Keratinocyte (primary cell): ENCODE data around the gene PIGM. TPM values are rescaled to one million over a fixed set of nuclear protein-coding genes. Genes with fewer than 3 reads are reported as not detected.

Source experiments
- DNase-seq: peaks from one replicate; pipeline ENCODE4 v3.0.0-alpha.2; 2011; ENCODE audit warnings: low read depth, missing footprints, low spot score
- FAIRE-seq: peaks from 2 replicates; lab custom pipeline; 2011; peaks lifted over from hg19 to GRCh38; lab: Jason Lieb, UNC
- H2AFZ ChIP-seq: 2 replicates; pipeline ENCODE4 v1.6.0; 2012; ENCODE audit warnings: low read length, control low read depth, inconsistent platforms; ENCODE audit not compliant: control insufficient read depth
- H3K27ac ChIP-seq: 2 replicates; pipeline ENCODE4 v1.5.1; 2011; ENCODE audit warnings: low read length; ENCODE audit not compliant: control insufficient read depth, insufficient read depth
- H3K27me3 ChIP-seq: 3 replicates; pipeline ENCODE4 v1.6.0; 2011; ENCODE audit warnings: low read length; ENCODE audit not compliant: control insufficient read depth, insufficient read depth; ENCODE audit errors: extremely low read depth
- H3K36me3 ChIP-seq, 2 experiments: 2 replicates in 1 of 2; 3 replicates in 1 of 2; pipeline ENCODE4 v1.5.1; 2011; ENCODE audit warnings: low read length in 2 of 2, mild to moderate bottlenecking in 1 of 2; ENCODE audit not compliant: control insufficient read depth in 2 of 2, insufficient read depth in 2 of 2; ENCODE audit errors: extremely low read depth in 1 of 2
- H3K4me1 ChIP-seq: 3 replicates; pipeline ENCODE4 v1.5.1; 2011; ENCODE audit warnings: low read length; ENCODE audit not compliant: control insufficient read depth, insufficient read depth; ENCODE audit errors: extremely low read depth
- H3K4me2 ChIP-seq: 3 replicates; pipeline ENCODE4 v1.6.0; 2011; ENCODE audit warnings: low read depth, low read length; ENCODE audit not compliant: control insufficient read depth, insufficient read depth; ENCODE audit errors: extremely low read depth
- H3K4me3 ChIP-seq, 3 experiments: fragments of 200-600 bp in 1 of 3; sonication (generic) in 1 of 3; 2 replicates in 2 of 3; 3 replicates in 1 of 3; pipeline ENCODE4 v1.5.1; 2011 to 2016; ENCODE audit warnings: low read length in 3 of 3, mild to moderate bottlenecking in 3 of 3, control low read depth in 2 of 3, inconsistent platforms in 1 of 3, low read depth in 1 of 3, mixed read lengths in 1 of 3, mixed run types in 1 of 3, moderate library complexity in 1 of 3; ENCODE audit not compliant: control insufficient read depth in 2 of 3, insufficient read depth in 2 of 3; ENCODE audit errors: extremely low read depth in 1 of 3
- H3K79me2 ChIP-seq: 2 replicates; pipeline ENCODE4 v1.6.0; 2012; ENCODE audit warnings: low read length; ENCODE audit not compliant: control insufficient read depth, insufficient read depth
- H3K9ac ChIP-seq: 3 replicates; pipeline ENCODE4 v1.6.0; 2011; ENCODE audit warnings: low read length; ENCODE audit not compliant: control insufficient read depth, insufficient read depth; ENCODE audit errors: extremely low read depth
- H3K9me1 ChIP-seq: 3 replicates; pipeline ENCODE4 v1.6.0; 2011; ENCODE audit warnings: low read length; ENCODE audit not compliant: control insufficient read depth, insufficient read depth; ENCODE audit errors: extremely low read depth
- H3K9me3 ChIP-seq: 2 replicates; pipeline ENCODE4 v1.5.1; 2012; ENCODE audit warnings: low read depth, low read length; ENCODE audit not compliant: control insufficient read depth
- H4K20me1 ChIP-seq: 3 replicates; pipeline ENCODE4 v1.6.0; 2011; ENCODE audit warnings: low read length; ENCODE audit not compliant: control insufficient read depth, insufficient read depth; ENCODE audit errors: extremely low read depth
- EZH2 ChIP-seq: IDR thresholded peaks from one replicate; pipeline ENCODE4 v1.6.1; 2012; ENCODE audit warnings: inconsistent platforms, mild to moderate bottlenecking, low read length, moderate library complexity
- dilution Hi-C: fragments of 300-500 bp; cut with MboI; formaldehyde crosslinking; loops from one replicate; pipeline ENCODE4 v1.7.0; 2020; ENCODE audit warnings: low sequenced_read_pairs; ENCODE audit not compliant: extremely low pct_ligation_motif_present
- polyA plus RNA-seq, 5 experiments: library from polyadenylated mRNA; depleted of rRNA in 3 of 5; stranded (reverse) in 3 of 5; stranded (forward) in 1 of 5; unstranded in 1 of 5; fragments of >200 nt; gene quantifications; 1 replicate in 1 of 5; 2 replicates in 3 of 5; 3 replicates in 1 of 5; pipeline versions ENCODE4 v1.2.1 to v1.2.3, GENCODE V29; 2011 to 2012; ENCODE audit warnings: missing spikeins in 2 of 5, low read depth in 1 of 5, low replicate concordance in 1 of 5
- TF ChIP-seq, protein P1 (sequence below), 3 experiments: IDR thresholded peaks in 1 of 3; conservative IDR thresholded peaks in 1 of 3; optimal IDR thresholded peaks in 1 of 3; 2 replicates in 2 of 3; 3 replicates in 1 of 3; pipeline versions ENCODE3 to v1.5.1; 2011; ENCODE audit warnings: low read length in 3 of 3, mild to moderate bottlenecking in 3 of 3, moderate library complexity in 2 of 3, control low read depth in 1 of 3, inconsistent platforms in 1 of 3; ENCODE audit not compliant: insufficient read depth in 2 of 3; ENCODE audit errors: extremely low read depth in 1 of 3

Gene PIGM
- polyA plus RNA-seq, 1 donor (not counting 4 experiments of a cell fraction or from before 2014, with no cell fraction given) = 3.1 TPM

DNA sequence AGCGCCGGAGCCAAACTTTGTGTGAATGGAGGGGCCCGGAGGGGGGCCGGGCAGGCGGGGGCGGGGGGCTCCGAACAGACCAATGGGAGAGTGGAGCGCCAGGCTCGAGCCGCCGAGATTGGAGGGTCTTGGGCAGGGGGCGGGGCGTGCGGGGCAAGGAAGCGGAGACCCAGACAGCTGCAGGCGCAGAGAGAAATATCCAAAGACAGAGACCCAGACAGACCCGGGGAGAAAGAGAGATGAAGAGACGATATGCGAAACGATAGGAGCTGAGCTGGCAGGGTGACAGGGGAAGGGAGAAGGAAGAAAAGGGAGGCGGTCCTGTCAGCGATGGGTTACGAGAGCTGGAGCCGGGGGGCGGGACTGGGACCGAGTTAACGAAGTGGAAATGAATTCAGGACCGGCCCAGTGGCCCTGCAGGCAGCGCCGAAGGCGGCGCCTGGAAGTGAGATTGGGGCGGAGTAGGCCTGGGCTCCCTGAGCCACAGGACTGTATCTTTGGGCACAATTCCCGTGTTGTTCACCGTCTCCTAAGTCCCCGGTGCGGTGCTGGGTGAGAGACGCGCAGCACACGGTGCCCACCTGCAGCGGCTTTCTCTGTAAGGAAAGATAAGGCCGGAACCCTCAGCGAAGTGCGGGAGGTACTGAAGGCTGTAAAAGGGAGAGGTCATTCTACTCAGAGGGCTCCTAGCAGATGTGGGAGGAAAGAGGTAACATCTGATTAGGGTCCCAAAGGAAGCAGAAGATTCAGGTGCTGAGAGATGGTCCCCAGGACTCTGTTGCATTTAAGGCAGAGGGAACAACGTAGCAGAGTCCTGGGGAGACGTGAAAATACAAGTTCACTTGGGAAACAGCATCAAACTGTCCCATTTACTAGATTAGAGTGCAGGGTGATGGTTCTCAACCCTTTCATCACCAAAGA lies 38.7 kb upstream of the PIGM start:
- peak overlapping the region; percentile 76 for H3K4me2 ChIP-seq
- no peaks in the 10 kb centered on the region for H3K9me3 ChIP-seq
- H3K9ac ChIP-seq = no peak overlapping the region
- no peaks in the 10 kb centered on the region for H4K20me1 ChIP-seq
- H3K4me3 ChIP-seq = peak overlapping the region; percentile 26 to 62 (median 46)
- H3K27ac ChIP-seq = no peak overlapping the region
- DNase-seq (no peak), FAIRE-seq (no peak)
- H3K79me2 ChIP-seq = no peaks in the 10 kb centered on the region
- peaks cover 3% of the 10 kb centered on the region for H3K4me1 ChIP-seq
- H2AFZ ChIP-seq = peak overlapping the region; percentile 66
- H3K36me3 ChIP-seq = no peaks in the 10 kb centered on the region
- H3K9me1 ChIP-seq = no peaks in the 10 kb centered on the region
- dilution Hi-C loops = no loop called here
- TF ChIP-seq EZH2 = peak; percentile 88
- TF ChIP-seq, protein P1, sequence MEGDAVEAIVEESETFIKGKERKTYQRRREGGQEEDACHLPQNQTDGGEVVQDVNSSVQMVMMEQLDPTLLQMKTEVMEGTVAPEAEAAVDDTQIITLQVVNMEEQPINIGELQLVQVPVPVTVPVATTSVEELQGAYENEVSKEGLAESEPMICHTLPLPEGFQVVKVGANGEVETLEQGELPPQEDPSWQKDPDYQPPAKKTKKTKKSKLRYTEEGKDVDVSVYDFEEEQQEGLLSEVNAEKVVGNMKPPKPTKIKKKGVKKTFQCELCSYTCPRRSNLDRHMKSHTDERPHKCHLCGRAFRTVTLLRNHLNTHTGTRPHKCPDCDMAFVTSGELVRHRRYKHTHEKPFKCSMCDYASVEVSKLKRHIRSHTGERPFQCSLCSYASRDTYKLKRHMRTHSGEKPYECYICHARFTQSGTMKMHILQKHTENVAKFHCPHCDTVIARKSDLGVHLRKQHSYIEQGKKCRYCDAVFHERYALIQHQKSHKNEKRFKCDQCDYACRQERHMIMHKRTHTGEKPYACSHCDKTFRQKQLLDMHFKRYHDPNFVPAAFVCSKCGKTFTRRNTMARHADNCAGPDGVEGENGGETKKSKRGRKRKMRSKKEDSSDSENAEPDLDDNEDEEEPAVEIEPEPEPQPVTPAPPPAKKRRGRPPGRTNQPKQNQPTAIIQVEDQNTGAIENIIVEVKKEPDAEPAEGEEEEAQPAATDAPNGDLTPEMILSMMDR (optimal IDR thresholded peaks at IDR 0.05 in 1 of 3, IDR thresholded peaks at IDR 0.05 in 1 of 3, conservative IDR thresholded peaks at IDR 0.05 in 1 of 3; ENCODE audit: extremely low read depth in 1 of 3, insufficient read depth in 2 of 3, low read length in 3 of 3) = no peak
- peaks cover 53% of the 10 kb centered on the region for H3K27me3 ChIP-seq

GRCh38 chr1:160069460-160070231 lies 37.9 kb upstream of the PIGM start, which contains the start of gene KCNJ10:
Gene KCNJ10 (minus strand): TSS chr1:160070160. CDS start chr1:160042532, 27,628 bp downstream.
- H3K27ac ChIP-seq = no peak within 1 kb of the TSS
- no peak within 1 kb of the TSS for H3K9ac ChIP-seq
- FAIRE-seq (no peak), DNase-seq (no peak)
- H3K36me3 ChIP-seq = no peaks in the 10 kb centered on the region
- peak within 1 kb of the TSS; percentile 76 for H3K4me2 ChIP-seq
- dilution Hi-C loops = no loop called here
- no peaks in the 10 kb centered on the region for H3K79me2 ChIP-seq
- no peaks in the 10 kb centered on the region for H4K20me1 ChIP-seq
- peaks cover 3% of the 10 kb centered on the region for H3K4me1 ChIP-seq
- peaks cover 61% of the 10 kb centered on the region for H3K27me3 ChIP-seq
- TF ChIP-seq, protein P1 (optimal IDR thresholded peaks at IDR 0.05 in 1 of 3, IDR thresholded peaks at IDR 0.05 in 1 of 3, conservative IDR thresholded peaks at IDR 0.05 in 1 of 3; ENCODE audit: extremely low read depth in 1 of 3, insufficient read depth in 2 of 3, low read length in 3 of 3) = no peak
- peak; percentile 7 for TF ChIP-seq EZH2
- peak within 1 kb of the TSS; percentile 26 to 62 (median 46) for H3K4me3 ChIP-seq
- H3K9me3 ChIP-seq = no peaks in the 10 kb centered on the region
- no peaks in the 10 kb centered on the region for H3K9me1 ChIP-seq
- peak within 1 kb of the TSS; percentile 66 for H2AFZ ChIP-seq
